ENCODE results near the gene PTPRC. TPM values are rescaled to one million over a fixed set of nuclear protein-coding genes. Genes with fewer than 3 reads are reported as not detected.

Gene PTPRC
- total RNA-seq, 1 donor from 2014 or later, result 214 TPM

GRCh38 chr1:198730952-198731351 lies 92.1 kb downstream of the PTPRC start:
- H3K9me3 ChIP-seq, result no peaks in the 10 kb centered on the region
- TF ChIP-seq CTCF (IDR thresholded peaks at IDR 0.05), result no peak
- peaks cover 28% of the 10 kb centered on the region for H3K36me3 ChIP-seq
- no peak overlapping the region for H3K4me3 ChIP-seq
- H3K27me3 ChIP-seq (ENCODE audit: low read depth), result no peaks in the 10 kb centered on the region
- DNase-seq (no peak), ATAC-seq (no peak)
- H3K4me1 ChIP-seq, result no peaks in the 10 kb centered on the region
- H3K27ac ChIP-seq, result no peak overlapping the region
- intact Hi-C loops (cut with DNase I), result no loop called here

- Histone ChIP-seq H3K27ac (no peak overlapping the region), H3K36me3 (peaks cover 19% of the 10 kb centered on the region), H3K4me1 (no peaks in the 10 kb centered on the region), H3K9me3 (no peaks in the 10 kb centered on the region), H3K4me3 (no peak overlapping the region), H3K27me3 (ENCODE audit: low read depth) (no peaks in the 10 kb centered on the region)
- TF ChIP-seq CTCF (IDR thresholded peaks at IDR 0.05), result no peak
- no peak for DNase-seq
- no peak for ATAC-seq
- intact Hi-C loops (cut with DNase I), result no loop called here
These were observed 95.6 kb downstream of the PTPRC start for GRCh38 chr1:198734323-198735008.

- H3K36me3 ChIP-seq, result peaks cover 30% of the 10 kb centered on the region
- no peak overlapping the region for H3K27ac ChIP-seq
- no peaks in the 10 kb centered on the region for H3K9me3 ChIP-seq
- TF ChIP-seq CTCF (IDR thresholded peaks at IDR 0.05), result no peak
- H3K4me1 ChIP-seq, result no peaks in the 10 kb centered on the region
- intact Hi-C loops (cut with DNase I), result no loop called here
- DNase-seq (no peak), ATAC-seq (no peak)
- H3K27me3 ChIP-seq (ENCODE audit: low read depth), result no peaks in the 10 kb centered on the region
- H3K4me3 ChIP-seq, result no peak overlapping the region
These were observed 102.9 kb downstream of the PTPRC start for GRCh38 chr1:198741744-198742143.

- intact Hi-C loops (cut with DNase I), result no loop called here
- Histone ChIP-seq H3K4me3 (no peak overlapping the region), H3K4me1 (no peaks in the 10 kb centered on the region), H3K9me3 (no peaks in the 10 kb centered on the region), H3K27me3 (ENCODE audit: low read depth) (no peaks in the 10 kb centered on the region), H3K36me3 (peaks cover 30% of the 10 kb centered on the region), H3K27ac (no peak overlapping the region)
- DNase-seq (no peak), ATAC-seq (no peak)
- TF ChIP-seq CTCF (IDR thresholded peaks at IDR 0.05), result no peak
These were observed 108.3 kb downstream of the PTPRC start for GRCh38 chr1:198747127-198747526.

GRCh38 chr1:198749279-198749678 lies 110.4 kb downstream of the PTPRC start:
- no peak for TF ChIP-seq CTCF (IDR thresholded peaks at IDR 0.05)
- DNase-seq (no peak), ATAC-seq (no peak)
- Histone ChIP-seq H3K27ac (no peak overlapping the region), H3K36me3 (peaks cover 20% of the 10 kb centered on the region), H3K27me3 (ENCODE audit: low read depth) (no peaks in the 10 kb centered on the region), H3K4me3 (no peak overlapping the region), H3K9me3 (no peaks in the 10 kb centered on the region), H3K4me1 (no peaks in the 10 kb centered on the region)
- intact Hi-C loops (cut with DNase I), result no loop called here

Data from lower lobe of right lung (tissue), 2 donors.